Stimulated activated CD4-positive, alpha-beta T cell treated with anti-CD3 and anti-CD28 coated beads, Interleukin-12 subunit alpha, Interleukin-12 subunit beta, amount 100 ng/mL, for 48 hours (primary cell): ENCODE results near the gene DMP1.

Experiments used
- DNase-seq, 3 donors: peaks; one replicate each; pipeline ENCODE4 v3.0.0-alpha.2; 2020; ENCODE audit warnings: low read depth in 2 of 3, low spot score in 1 of 3

DMP1 gene, protein sequence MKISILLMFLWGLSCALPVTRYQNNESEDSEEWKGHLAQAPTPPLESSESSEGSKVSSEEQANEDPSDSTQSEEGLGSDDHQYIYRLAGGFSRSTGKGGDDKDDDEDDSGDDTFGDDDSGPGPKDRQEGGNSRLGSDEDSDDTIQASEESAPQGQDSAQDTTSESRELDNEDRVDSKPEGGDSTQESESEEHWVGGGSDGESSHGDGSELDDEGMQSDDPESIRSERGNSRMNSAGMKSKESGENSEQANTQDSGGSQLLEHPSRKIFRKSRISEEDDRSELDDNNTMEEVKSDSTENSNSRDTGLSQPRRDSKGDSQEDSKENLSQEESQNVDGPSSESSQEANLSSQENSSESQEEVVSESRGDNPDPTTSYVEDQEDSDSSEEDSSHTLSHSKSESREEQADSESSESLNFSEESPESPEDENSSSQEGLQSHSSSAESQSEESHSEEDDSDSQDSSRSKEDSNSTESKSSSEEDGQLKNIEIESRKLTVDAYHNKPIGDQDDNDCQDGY

DNA sequence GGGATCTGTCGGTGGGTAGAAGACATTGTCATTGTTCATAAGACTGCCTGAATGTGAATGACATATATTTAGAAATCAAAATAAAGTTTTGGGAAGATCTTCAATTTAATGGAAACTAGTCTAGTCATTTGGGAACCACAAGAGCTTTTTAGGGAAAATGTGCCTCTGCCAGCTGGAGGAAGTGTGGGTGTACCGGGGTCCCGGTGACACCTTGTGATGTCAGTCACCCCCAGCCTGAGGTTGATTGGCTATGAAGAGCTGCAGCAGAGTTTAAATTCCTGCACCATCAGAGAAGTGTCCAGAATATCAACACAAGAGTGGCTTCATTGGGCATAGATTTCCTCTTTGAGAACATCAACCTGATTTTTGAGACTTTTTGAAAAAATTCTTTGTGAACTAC, at the start of gene DMP1:
TSS of gene DMP1 (plus strand) at position 301 of the 400 bp plus-strand sequence. CDS start 6,213 bp downstream, outside the sequence.
- DNase-seq, result no peak

DNA sequence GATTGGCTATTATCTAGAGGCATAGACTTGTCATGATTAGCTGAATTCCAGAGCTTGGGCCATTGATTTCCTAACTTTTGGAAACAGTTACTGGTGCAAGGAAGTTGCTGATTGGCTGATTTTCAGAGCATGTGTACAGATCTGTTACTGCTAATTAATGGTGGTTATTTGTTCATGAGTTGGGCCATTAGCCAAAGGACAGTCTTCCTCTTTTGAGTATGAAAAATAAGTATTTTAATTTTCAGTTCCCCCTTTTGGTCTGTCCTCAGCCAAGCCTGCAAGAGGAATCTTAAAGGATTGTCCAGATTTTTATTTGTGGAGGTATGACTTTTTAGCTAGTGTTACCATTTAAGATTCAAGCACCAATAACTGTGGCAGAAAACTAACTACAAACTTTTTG, 48.7 kb upstream of the DMP1 start:
- DNase-seq, result no peak

DNA sequence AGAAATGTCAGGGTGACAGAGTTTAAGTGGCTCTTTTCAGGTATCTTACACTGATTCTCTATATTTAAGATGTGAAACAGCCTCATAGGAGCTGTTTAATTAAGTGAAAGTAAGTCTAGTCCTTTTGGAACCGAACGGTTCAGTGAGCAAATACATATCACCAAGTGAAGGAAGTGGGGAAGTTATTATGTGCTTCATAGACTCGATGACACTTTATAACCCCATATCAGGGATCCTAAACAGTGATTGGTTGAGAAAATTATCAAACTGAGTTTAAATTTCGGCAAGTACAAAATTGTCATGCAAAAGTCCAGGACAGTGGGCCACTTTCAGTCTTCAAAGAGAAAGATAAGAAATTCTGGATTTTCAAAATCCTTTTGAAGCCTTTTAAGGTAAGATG, 41.9 kb upstream of the DMP1 start, which contains the start of gene DSPP:
TSS of gene DSPP (plus strand) at position 301 of the 400 bp plus-strand sequence. CDS start 2,380 bp downstream, outside the sequence.
- DNase-seq, result no peak

DNA sequence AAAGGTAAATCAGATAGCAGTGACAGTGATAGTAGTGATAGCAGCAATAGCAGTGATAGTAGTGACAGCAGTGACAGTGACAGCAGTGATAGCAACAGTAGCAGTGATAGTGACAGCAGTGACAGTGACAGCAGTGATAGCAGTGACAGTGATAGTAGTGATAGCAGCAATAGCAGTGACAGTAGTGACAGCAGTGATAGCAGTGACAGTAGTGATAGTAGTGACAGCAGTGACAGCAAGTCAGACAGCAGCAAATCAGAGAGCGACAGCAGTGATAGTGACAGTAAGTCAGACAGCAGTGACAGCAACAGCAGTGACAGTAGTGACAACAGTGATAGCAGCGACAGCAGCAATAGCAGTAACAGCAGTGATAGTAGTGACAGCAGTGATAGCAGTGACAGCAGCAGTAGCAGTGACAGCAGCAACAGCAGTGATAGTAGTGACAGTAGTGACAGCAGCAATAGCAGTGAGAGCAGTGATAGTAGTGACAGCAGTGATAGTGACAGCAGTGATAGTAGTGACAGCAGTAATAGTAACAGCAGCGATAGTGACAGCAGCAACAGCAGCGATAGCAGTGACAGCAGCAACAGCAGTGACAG, 35.7 kb upstream of the DMP1 start:
- DNase-seq, result no peak

DNA sequence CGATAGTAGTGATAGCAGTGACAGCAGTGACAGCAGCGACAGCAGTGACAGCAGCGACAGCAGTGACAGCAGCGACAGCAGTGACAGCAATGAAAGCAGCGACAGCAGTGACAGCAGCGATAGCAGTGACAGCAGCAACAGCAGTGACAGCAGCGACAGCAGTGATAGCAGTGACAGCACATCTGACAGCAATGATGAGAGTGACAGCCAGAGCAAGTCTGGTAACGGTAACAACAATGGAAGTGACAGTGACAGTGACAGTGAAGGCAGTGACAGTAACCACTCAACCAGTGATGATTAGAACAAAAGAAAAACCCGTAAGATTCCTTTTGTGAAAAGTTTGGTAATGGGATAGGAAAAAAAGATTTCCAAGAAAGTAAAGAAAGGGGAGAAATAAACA, 33.8 kb upstream of the DMP1 start:
- no peak for DNase-seq

DNA sequence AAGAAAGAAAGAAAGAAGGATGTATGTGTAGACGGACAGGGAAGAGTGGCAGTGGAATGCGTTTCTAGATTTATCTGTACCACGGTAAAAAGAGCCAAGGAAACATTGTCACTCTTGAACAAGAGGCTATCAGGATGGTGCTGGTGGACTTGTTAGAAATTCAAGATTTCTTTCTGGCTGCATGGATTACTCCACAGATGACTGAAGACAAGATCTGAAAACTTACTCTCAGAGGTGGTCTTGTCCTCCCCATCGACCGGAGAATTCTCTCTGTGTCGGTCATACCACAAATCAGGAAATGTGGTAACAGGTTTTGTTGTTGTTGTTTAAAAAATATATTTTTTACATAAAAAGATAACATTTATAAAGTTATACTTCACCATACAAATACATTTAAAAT, 30.0 kb upstream of the DMP1 start:
- DNase-seq, result no peak

DNA sequence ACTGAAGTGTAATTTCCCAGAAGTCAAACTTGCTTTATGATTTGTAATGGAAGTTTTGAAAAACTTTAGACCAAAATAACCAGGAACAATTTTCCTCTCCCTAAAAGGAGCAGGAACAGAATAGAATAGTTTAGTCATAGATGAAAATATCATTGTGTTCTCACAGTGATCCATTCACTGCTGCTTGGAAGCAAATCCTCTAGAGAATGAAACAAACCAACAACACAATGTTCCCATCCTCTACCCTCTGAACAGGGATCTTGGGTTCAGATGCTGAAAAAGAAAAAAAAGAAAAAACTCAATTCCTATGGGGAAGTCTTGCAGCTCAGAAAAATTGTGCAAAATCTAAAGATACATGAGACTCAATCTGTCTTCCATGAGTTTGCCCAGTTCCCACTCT, 29.6 kb upstream of the DMP1 start:
- no peak for DNase-seq

DNA sequence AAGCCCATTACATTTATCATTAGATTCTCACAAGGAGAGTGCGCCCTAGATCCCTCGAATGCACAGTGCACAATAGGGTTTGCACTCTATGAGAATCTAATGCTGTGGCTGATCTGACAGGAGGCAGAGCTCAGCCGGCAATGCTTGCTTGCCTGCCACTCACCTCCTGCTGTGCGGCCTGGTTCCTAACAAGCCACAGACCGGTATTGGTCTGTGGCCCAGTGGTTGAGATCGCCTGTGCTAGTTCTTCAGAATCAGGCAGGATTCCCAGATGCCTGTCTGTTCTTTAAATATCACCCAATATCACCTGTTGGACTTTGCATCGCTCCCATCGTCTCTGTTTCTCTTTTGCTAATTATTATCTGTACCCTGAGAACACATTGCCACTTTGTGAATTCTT, 27.8 kb upstream of the DMP1 start:
- DNase-seq, result no peak

DNA sequence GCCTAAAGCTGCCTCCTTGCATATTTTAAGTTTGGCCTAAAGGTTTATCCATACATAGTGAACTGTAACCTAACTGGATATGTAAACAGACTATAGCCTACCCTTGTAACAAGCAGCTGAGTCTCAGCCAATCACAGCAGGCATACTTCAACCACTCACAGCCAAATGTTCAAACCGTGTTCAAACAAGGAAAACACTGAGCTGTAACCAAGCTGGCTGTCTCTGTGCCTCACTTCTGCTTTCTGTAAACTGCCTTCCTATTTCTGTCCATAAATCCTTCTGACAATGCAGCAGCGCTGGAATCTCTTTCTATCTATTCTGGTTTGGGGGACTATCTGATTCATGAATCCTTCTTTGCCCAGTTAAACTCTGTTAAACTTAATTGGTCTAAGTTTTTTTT, 25.4 kb upstream of the DMP1 start:
- no peak for DNase-seq

DNA sequence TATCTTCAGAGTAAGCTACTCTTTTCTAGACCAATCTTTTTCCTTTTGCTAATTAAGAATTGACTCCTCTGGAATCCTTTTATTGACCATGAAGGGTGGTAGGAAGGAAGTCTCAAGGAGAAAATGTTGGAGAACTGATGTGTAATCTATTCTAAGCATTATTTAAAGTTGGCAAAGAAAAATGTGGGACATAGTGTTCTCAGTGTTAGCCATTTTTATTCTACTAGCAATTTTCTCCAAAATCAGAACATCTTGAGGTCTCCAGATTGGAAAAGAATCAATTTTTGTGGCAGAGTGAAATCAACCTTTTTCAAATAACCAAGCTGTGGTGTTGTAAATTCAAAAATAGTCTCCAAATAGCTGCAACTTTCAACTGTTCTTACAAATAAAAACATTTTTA, 18.4 kb upstream of the DMP1 start:
- DNase-seq, result no peak

DNA sequence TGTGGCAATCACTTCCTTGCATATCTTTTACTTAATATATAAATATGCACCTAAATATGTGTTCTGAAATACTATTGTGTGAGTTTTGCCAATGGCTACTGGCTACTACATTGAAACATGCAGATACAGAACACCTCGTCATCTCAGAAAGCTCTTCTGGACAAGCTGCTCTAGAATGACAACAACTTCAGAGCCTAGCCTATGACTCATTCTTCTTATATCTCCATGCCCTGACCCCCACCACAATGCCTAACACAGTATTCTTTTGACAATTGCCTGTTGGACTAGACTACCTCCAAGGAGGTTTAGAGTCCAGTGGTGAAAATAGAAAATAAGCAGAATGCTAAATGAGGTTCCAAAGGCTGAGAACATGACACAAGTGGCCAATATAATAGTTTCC, 17.6 kb upstream of the DMP1 start:
- no peak for DNase-seq

DNA sequence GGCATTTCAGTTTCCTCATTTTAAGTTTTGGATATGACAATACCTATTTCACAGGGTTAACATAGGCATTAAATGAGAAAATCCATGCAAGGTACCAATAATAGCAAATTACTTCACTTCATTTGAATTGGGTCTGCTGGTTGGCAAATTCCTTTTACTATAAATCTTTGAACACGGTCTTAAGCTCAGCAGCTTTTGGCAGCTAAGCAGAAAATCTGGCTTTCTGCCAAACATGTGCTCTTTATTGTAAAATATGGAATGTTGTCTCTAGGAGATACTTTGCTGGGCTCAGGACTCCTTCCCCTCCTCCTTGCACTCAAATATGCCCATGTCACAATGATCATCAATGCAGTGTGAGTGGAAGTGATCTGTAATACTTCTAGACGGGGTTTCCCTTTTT, 16.8 kb upstream of the DMP1 start:
- DNase-seq, result no peak

DNA sequence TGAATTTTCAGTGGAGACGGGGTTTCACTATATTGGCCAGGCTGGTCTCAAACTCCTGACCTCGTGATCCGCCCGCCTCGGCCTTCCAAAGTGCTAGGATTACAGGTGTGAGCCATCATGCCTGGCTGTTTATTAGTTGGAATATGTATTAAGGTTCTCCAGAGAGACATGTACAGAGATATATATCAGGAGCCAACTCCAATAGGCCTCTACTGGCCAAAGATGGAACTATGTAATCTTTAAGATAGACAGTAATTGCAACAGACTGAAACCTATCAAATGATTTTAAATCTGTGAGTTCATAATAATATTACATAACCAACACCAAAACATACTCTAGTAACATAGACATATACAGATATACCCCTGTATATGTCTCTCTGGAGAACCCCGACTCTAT, 5.8 kb upstream of the DMP1 start:
- no peak for DNase-seq

DNA sequence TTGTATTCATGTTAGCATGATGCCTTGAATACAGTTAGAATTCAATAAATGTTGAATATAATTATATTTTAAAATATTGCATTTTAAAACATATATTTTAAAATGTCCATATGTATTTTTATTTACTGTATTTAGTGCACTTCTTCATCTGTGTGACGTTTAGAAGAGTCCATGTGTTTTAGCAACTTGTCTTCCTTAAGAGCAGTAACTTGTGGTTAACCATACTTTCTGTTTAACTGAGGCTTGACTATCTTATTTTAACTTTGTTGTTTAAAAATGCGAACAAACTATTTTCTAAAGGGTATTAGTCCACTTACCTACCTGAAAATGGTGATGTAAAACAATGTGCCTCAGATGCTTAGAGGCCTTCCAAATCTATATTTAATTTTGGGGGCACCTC, 858 bp downstream of the DMP1 start:
- DNase-seq, result no peak

DNA sequence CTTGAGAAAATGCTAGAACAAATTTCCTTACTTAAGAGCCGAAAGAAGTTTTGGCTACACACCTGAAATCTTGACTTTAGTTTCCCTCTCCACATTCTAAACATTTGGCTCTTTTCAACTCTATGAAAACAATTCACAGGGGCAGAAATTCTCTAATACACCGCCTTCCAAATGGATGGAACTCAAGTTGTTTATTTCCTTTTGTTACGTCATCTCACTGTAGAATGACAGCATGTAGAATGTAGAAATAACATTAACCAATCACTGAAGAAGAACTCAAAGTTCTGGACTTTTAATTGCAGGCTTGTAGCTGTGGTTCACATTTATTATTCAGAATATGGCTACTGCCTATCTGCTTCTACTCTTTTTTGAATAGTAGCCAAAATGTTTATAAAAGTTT, 1.9 kb downstream of the DMP1 start:
- no peak for DNase-seq

DNA sequence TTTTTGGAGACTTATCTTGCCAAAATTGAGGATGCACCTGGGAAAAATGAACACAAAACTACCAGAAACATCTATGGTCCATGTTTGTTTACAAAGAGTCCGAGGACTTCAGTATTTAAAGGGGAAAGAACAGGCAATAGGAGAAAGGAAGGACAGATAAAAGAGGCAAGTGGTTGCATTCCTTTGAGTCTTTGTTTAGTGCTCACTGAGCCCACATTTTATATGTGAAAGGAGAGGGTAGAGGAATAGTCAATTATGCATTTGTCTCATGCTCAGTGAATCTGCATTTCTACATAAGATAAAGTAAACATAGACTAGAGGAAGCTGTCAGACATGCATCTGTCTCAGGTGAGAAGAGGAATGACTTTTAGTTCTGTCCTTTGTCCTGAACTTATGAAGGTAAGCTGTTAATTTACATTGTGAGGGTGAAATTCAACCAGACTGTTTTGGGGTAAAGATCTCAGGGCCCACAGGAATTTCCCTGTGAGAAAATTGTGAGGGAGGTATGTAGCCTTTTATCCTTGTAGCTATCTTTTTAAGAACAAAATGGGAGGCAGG, 4.5 kb downstream of the DMP1 start:
- no peak for DNase-seq

DNA sequence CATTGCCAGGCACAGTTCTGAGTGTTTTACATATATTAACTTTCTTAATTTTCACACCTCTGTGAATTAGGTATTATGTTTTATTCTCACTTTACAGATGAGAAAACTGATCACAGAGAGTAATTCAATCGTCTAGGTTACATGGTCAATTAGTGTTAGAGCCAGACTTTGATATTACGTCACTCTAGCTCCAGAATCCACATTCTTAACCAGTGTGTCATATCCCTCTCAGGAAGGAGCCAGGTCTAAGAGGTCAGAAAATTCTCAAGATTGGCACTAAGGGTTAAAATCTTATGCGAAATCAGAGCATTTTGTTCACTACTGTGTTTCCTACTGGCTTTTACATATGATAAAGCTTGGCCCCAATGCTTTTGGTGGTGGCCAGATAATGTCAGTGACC, 7.4 kb downstream of the DMP1 start:
- no peak for DNase-seq

DNA sequence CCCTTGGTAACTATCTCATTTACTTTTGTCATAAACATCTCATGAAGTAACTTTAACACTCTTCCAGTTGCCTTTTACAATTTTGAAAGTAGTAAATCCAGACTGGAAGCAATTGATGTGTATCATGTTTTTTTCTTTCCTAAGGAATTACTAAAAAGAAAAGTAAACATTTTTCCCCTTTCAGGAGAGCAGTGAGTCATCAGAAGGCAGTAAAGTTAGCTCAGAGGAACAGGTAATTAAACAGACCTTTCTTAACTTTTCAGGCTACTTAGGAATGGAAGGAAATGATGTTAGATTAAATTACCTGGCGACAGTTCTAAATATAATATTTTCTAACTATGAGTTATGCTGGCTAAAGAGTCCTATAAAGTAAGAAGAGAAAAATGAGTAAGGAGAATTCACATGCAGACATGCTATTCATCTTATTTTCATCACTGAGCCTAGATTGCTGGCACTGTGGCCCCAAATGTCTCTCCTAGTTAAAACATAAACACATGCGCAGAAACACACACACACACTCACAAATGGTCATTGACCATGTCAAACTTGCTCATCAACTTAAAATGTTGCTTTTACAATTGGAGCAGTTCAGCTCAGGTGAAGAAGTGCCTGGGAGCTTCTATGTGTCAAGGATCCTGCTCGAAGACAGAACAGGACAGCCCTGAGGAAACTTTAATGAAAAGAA, 9.3 kb downstream of the DMP1 start:
- no peak for DNase-seq

DNA sequence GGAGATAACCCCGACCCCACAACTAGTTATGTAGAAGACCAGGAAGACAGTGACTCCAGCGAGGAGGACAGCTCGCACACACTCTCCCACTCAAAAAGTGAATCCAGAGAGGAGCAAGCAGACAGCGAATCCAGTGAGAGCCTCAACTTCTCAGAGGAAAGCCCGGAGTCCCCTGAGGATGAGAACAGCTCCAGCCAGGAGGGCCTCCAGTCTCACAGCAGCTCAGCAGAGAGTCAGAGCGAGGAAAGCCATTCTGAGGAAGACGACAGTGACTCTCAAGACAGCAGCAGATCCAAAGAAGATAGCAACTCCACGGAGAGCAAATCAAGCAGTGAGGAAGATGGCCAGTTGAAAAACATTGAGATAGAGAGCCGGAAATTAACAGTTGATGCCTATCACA, 12.8 kb downstream of the DMP1 start:
- no peak for DNase-seq

DNA sequence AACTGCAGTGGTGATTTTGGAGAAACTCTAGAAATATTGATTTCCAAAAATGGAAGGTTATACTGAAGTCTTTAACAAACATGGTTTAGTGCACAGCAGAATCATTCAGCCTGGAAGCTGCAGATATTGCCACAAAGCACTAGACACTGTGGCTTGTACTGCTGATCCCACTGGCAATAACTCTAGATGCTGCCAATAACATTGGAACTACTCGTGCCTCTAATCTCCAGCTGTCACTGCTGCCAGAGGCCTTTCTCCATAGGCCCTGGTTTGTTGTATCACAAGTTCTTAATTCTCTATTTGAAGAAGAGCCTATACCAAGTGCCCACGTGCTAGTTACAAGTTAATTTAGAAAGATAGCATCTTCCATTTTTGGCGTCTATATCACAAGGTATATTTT, 19.3 kb downstream of the DMP1 start:
- DNase-seq, result no peak

DNA sequence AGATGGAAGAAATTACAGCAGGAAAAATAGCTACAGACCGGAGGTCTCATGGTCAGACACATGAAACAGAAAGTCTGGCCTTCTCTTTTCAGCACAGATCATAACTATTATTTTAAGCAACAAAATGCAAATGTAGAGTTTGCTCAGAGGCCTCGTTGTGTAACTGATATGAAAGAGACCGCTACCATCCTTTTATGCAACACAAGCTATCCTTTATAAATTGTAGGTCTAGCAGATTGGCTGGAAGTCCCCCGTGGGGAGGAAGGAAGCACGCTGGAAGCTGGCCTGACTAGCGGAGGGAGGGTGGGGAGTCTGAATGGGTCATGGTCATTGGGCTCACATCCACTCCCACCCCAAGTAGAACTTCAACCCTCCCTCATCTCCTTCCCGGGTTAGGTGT, 27.7 kb downstream of the DMP1 start:
- DNase-seq, result no peak
